Measurements from ENCODE around the gene ARHGEF3. TPM values are rescaled to one million over a fixed set of nuclear protein-coding genes. Genes with fewer than 3 reads are reported as not detected.

ARHGEF3 gene
- total RNA-seq, 3 donors from 2014 or later (not counting 1 experiment from before 2014, with no cell fraction given), result 112 to 211 (median 135) TPM

- H3K27ac Mint-ChIP-seq, result peak overlapping the region; percentile 92
- H3K4me3 Mint-ChIP-seq, result peak overlapping the region; percentile 86
- no peak overlapping the region for H3K27ac ChIP-seq (ENCODE audit: low read length)
Observed at GRCh38 chr3:56802790-56803189, 1.0 kb upstream of the ARHGEF3 start.

GRCh38 chr3:56802378-56802745, 613 bp upstream of the ARHGEF3 start:
- DNase-seq, result no peak
- Mint-ChIP-seq H3K4me1 (peaks cover 38 to 40% of the 10 kb centered on the region in 2 donors), H3K36me3 (no peaks in the 10 kb centered on the region), H3K27ac (peak overlapping the region; percentile 92), H3K9me3 (no peaks in the 10 kb centered on the region), H3K4me3 (peak overlapping the region; percentile 86), H3K27me3 (ENCODE audit: low read depth in 2 of 2) (no peaks in the 10 kb centered on the region)
- Histone ChIP-seq H3K9me3 (ENCODE audit: control insufficient read depth, insufficient read depth, low read length) (no peaks in the 10 kb centered on the region), H3K4me1 (ENCODE audit: control insufficient read depth, insufficient read depth, low read length) (peaks cover 23% of the 10 kb centered on the region), H3K36me3 (ENCODE audit: control insufficient read depth, insufficient read depth, low read length) (peaks cover 3% of the 10 kb centered on the region), H3K4me3 (ENCODE audit: low read length) (peak overlapping the region; percentile 99), H3K27ac (ENCODE audit: low read length) (peak overlapping the region; percentile 37), H3K27me3 (ENCODE audit: control insufficient read depth, insufficient read depth, low read length) (no peaks in the 10 kb centered on the region)
- no peak for ATAC-seq
- TF ChIP-seq CTCF (IDR thresholded peaks at IDR 0.05), result no peak
- 48% methylated on average over 8 of the region's 8 CpGs for WGBS (ENCODE audit: insufficient coverage)
- intact Hi-C loops (cut with micrococcal nuclease), result loop anchor here (1.0 to 5.0 kb wide), 5 partner anchors 100 to 425 kb away; partner anchors contain the start of genes APPL1 and CCDC66

More at GRCh38 chr3:56802790-56803189, 1.0 kb upstream of the ARHGEF3 start:
- no peak for ATAC-seq
- peaks cover 34 to 36% of the 10 kb centered on the region in 2 donors for H3K4me1 Mint-ChIP-seq
- H3K36me3 Mint-ChIP-seq, result no peaks in the 10 kb centered on the region
- Histone ChIP-seq H3K4me3 (ENCODE audit: low read length) (no peak overlapping the region), H3K36me3 (ENCODE audit: control insufficient read depth, insufficient read depth, low read length) (peaks cover 1% of the 10 kb centered on the region), H3K4me1 (ENCODE audit: control insufficient read depth, insufficient read depth, low read length) (peaks cover 22% of the 10 kb centered on the region), H3K27me3 (ENCODE audit: control insufficient read depth, insufficient read depth, low read length) (no peaks in the 10 kb centered on the region), H3K9me3 (ENCODE audit: control insufficient read depth, insufficient read depth, low read length) (no peaks in the 10 kb centered on the region)
- whole genome bisulfite sequencing (ENCODE audit: insufficient coverage), result no CpG with 5 or more reads among the region's 1 CpG
- intact Hi-C loops (cut with micrococcal nuclease), result loop anchor here (1.0 to 5.0 kb wide), 5 partner anchors 100 to 425 kb away; partner anchors contain the start of genes APPL1 and CCDC66
- no peak for TF ChIP-seq CTCF (IDR thresholded peaks at IDR 0.05)
- no peak for DNase-seq
- no peaks in the 10 kb centered on the region for H3K27me3 Mint-ChIP-seq (ENCODE audit: low read depth in 2 of 2)
- H3K9me3 Mint-ChIP-seq, result no peaks in the 10 kb centered on the region

- peaks cover 5% of the 10 kb centered on the region for H3K36me3 ChIP-seq (ENCODE audit: control insufficient read depth, insufficient read depth, low read length)
- DNase-seq (peak; percentile 46 to 58), ATAC-seq (peak; percentile 11 to 44 (median 23))
- Mint-ChIP-seq H3K27ac (peak overlapping the region; percentile 92), H3K27me3 (ENCODE audit: low read depth in 2 of 2) (no peaks in the 10 kb centered on the region), H3K4me3 (peak overlapping the region; percentile 90), H3K9me3 (no peaks in the 10 kb centered on the region), H3K4me1 (peaks cover 51 to 53% of the 10 kb centered on the region in 2 donors), H3K36me3 (no peaks in the 10 kb centered on the region)
- no peak for TF ChIP-seq CTCF (IDR thresholded peaks at IDR 0.05)
- intact Hi-C loops (cut with micrococcal nuclease), result loop anchor here (1.0 to 5.0 kb wide), 5 partner anchors 11 to 426 kb away; partner anchors contain the start of genes APPL1 and CCDC66
- WGBS (ENCODE audit: insufficient coverage), result 11% methylated on average over 19 of the region's 19 CpGs
- peak overlapping the region; percentile 99 for H3K4me3 ChIP-seq (ENCODE audit: low read length)
- peak overlapping the region; percentile 72 for H3K27ac ChIP-seq (ENCODE audit: low read length)
- no peaks in the 10 kb centered on the region for H3K9me3 ChIP-seq (ENCODE audit: control insufficient read depth, insufficient read depth, low read length)
- peaks cover 35% of the 10 kb centered on the region for H3K4me1 ChIP-seq (ENCODE audit: control insufficient read depth, insufficient read depth, low read length)
- no peaks in the 10 kb centered on the region for H3K27me3 ChIP-seq (ENCODE audit: control insufficient read depth, insufficient read depth, low read length)
Observed at GRCh38 chr3:56800832-56801661, 702 bp downstream of the ARHGEF3 start.

Measured in natural killer cell (primary cell).